Natural killer cell (primary cell): ENCODE data around the gene SERTAD1. TPM values are rescaled to one million over a fixed set of nuclear protein-coding genes. Genes with fewer than 3 reads are reported as not detected.
A peak's percentile ranks its signal among the peaks of the same experiment; 100 is the strongest.
"Not testable (repeated sequence)": the region's sequence is repeated elsewhere in the genome, so short reads cannot be mapped to it uniquely, and the experiment has no call there.

Experiments used
- ATAC-seq, 3 donors: fragments of 150-1000 bp in 2 of 3; fragments of 200-7000 bp in 1 of 3; cut with Tn5 transposase; 1 replicate in 1 of 3; 2 replicates in 2 of 3; pipeline ENCODE4 v1.10.0; 2021; ENCODE audit warnings: mild to moderate bottlenecking in 2 of 3, moderate library complexity in 2 of 3
- DNase-seq, 2 donors: peaks; one replicate each; pipeline versions ENCODE4 v3.0.0 to v3.0.0-alpha.2; 2013 to 2021; ENCODE audit warnings: mixed read lengths in 1 of 2
- H3K27ac ChIP-seq: one replicate; pipeline ENCODE4 v1.5.1; 2013; ENCODE audit warnings: mild to moderate bottlenecking, low read length
- H3K27me3 ChIP-seq: one replicate; pipeline ENCODE4 v1.6.1; 2013; ENCODE audit warnings: low read length; ENCODE audit not compliant: control insufficient read depth, insufficient read depth
- H3K36me3 ChIP-seq: one replicate; pipeline ENCODE4 v1.6.1; 2013; ENCODE audit warnings: low read length; ENCODE audit not compliant: control insufficient read depth, insufficient read depth
- H3K4me1 ChIP-seq: one replicate; pipeline ENCODE4 v1.6.1; 2013; ENCODE audit warnings: low read length; ENCODE audit not compliant: control insufficient read depth, insufficient read depth
- H3K4me3 ChIP-seq: one replicate; pipeline ENCODE4 v1.5.1; 2013; ENCODE audit warnings: low read length
- H3K9me3 ChIP-seq: one replicate; pipeline ENCODE4 v1.6.1; 2013; ENCODE audit warnings: low read length; ENCODE audit not compliant: control insufficient read depth, insufficient read depth
- H3K27ac Mint-ChIP-seq, 2 donors: one replicate each; pipeline ENCODE4 v1.8.0; 2022; ENCODE audit warnings: mild to moderate bottlenecking in 2 of 2, mixed read lengths in 2 of 2, moderate library complexity in 1 of 2
- H3K27me3 Mint-ChIP-seq, 2 donors: one replicate each; pipeline ENCODE4 v1.8.0; 2022; ENCODE audit warnings: low read depth in 2 of 2, mixed read lengths in 2 of 2
- H3K36me3 Mint-ChIP-seq: one replicate; pipeline ENCODE4 v1.8.0; 2022; ENCODE audit warnings: mixed read lengths
- H3K4me1 Mint-ChIP-seq, 2 donors: one replicate each; pipeline ENCODE4 v1.8.0; 2022; ENCODE audit warnings: mixed read lengths in 2 of 2
- H3K4me3 Mint-ChIP-seq: one replicate; pipeline ENCODE4 v1.8.0; 2022; ENCODE audit warnings: mild to moderate bottlenecking, moderate library complexity, mixed read lengths
- H3K9me3 Mint-ChIP-seq, 2 donors: one replicate each; pipeline ENCODE4 v1.8.0; 2022; ENCODE audit warnings: mixed read lengths in 2 of 2
- WGBS: methylation state at CpG from one replicate; pipeline ENCODE4 v1.1.7; 2013; ENCODE audit warnings: missing lambda C conversion rate; ENCODE audit not compliant: insufficient coverage; 5-methylcytosine and 5-hydroxymethylcytosine counted together
- intact Hi-C: fragments of 100-400 bp; cut with micrococcal nuclease; formaldehyde crosslinking; loops from one replicate; pipeline ENCODE4 v1.14.2; 2022
- total RNA-seq, 4 donors: library from RNA; stranded (reverse); fragments of 120-200 nt in 1 of 4; gene quantifications; one replicate each; pipeline versions ENCODE4 v1.2.3 to v1.2.4, GENCODE V29; 2013 to 2022
- TF ChIP-seq, protein P1 (sequence below): fragments of 200-600 bp; IDR thresholded peaks from one replicate; pipeline ENCODE4 v1.8.0; 2022; ENCODE audit warnings: antibody characterized with exemption

Gene SERTAD1
- total RNA-seq, 3 donors from 2014 or later (not counting 1 experiment from before 2014, with no cell fraction given) = 31.2 to 53.5 (median 38.7) TPM

DNA sequence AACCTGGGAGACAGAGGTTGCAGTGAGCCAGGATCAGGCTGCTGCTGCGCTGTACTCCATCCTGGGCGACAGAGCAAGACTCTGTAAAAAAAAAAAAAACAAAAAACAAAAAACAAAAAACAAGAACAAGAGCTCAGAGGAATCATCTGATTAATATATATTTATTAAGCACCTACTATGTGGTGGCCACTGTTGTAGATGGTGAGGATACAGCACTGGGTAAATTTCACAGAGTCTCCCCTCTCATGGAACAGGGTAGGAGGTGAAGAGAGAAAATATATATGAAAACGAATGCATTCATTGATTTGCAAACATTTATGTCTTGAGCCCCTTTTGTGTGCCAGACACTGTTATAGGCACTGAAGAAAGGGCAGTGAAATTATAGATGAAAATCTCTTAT is 5.9 kb upstream of the SERTAD1 start:
- Mint-ChIP-seq H3K4me3 (peak overlapping the region; percentile 40), H3K27ac (no peak overlapping the region), H3K27me3 (no peaks in the 10 kb centered on the region), H3K9me3 (no peaks in the 10 kb centered on the region), H3K36me3 (no peaks in the 10 kb centered on the region), H3K4me1 (peaks cover 10 to 12% of the 10 kb centered on the region in 2 donors)
- Histone ChIP-seq H3K27me3 (no peaks in the 10 kb centered on the region), H3K4me1 (peaks cover 25% of the 10 kb centered on the region), H3K4me3 (no peak overlapping the region), H3K9me3 (no peaks in the 10 kb centered on the region), H3K27ac (no peak overlapping the region), H3K36me3 (no peaks in the 10 kb centered on the region)
- 58% methylated on average over 1 of the region's 3 CpGs for WGBS
- TF ChIP-seq, protein P1, sequence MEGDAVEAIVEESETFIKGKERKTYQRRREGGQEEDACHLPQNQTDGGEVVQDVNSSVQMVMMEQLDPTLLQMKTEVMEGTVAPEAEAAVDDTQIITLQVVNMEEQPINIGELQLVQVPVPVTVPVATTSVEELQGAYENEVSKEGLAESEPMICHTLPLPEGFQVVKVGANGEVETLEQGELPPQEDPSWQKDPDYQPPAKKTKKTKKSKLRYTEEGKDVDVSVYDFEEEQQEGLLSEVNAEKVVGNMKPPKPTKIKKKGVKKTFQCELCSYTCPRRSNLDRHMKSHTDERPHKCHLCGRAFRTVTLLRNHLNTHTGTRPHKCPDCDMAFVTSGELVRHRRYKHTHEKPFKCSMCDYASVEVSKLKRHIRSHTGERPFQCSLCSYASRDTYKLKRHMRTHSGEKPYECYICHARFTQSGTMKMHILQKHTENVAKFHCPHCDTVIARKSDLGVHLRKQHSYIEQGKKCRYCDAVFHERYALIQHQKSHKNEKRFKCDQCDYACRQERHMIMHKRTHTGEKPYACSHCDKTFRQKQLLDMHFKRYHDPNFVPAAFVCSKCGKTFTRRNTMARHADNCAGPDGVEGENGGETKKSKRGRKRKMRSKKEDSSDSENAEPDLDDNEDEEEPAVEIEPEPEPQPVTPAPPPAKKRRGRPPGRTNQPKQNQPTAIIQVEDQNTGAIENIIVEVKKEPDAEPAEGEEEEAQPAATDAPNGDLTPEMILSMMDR = no peak
- DNase-seq = no peak
- intact Hi-C loops = no loop called here
- no peak for ATAC-seq

DNA sequence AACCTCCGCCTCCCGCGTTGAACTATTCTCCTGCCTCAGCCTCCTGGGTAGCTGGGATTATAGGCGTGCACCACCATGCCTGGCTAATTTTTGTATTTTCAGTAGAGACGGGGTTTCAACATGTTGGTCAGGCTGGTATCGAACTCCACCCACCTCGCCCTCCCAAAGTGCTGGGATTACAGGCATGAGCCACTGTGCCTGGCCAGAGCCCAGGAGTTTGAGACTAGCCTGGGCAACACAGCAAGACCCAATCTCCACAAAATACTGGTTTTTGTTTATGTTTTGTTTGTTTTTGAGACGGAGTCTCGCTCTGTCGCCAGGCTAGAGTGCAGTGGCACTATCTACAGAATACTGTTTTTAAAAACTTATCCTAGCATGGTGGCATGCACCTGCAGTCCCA is 4.5 kb upstream of the SERTAD1 start:
- H3K9me3 Mint-ChIP-seq, H3K9me3 ChIP-seq, H3K36me3 ChIP-seq, H3K27me3 ChIP-seq, H3K4me3 Mint-ChIP-seq, H3K36me3 Mint-ChIP-seq, H3K27ac Mint-ChIP-seq, H3K27ac ChIP-seq, ATAC-seq, H3K4me3 ChIP-seq, H3K27me3 Mint-ChIP-seq, DNase-seq, intact Hi-C loops: not testable (repeated sequence)
- WGBS = 97% methylated on average over 10 of the region's 10 CpGs
- peaks cover 29% of the 10 kb centered on the region for H3K4me1 ChIP-seq
- H3K4me1 Mint-ChIP-seq = peaks cover 18 to 19% of the 10 kb centered on the region in 2 donors

DNA sequence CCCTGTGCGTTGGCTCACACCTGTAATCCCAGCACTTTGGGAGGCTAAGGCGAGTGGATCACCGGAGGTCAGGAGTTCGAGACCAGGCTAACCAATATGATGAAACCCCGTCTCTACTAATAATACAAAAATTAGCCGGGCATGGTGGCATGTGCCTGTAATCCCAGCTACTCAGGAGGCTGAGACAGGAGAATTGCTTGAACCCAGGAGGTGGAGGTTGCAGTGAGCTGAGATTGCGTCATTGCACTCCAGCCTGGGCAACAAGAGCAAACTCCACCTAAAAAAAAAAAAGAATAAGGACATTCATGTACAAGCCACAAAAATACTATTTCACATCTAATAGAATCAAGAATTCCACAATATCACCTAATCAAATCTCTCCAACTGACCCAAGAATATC is 2.4 kb upstream of the SERTAD1 start:
- 99% methylated on average over 7 of the region's 7 CpGs for WGBS

DNA sequence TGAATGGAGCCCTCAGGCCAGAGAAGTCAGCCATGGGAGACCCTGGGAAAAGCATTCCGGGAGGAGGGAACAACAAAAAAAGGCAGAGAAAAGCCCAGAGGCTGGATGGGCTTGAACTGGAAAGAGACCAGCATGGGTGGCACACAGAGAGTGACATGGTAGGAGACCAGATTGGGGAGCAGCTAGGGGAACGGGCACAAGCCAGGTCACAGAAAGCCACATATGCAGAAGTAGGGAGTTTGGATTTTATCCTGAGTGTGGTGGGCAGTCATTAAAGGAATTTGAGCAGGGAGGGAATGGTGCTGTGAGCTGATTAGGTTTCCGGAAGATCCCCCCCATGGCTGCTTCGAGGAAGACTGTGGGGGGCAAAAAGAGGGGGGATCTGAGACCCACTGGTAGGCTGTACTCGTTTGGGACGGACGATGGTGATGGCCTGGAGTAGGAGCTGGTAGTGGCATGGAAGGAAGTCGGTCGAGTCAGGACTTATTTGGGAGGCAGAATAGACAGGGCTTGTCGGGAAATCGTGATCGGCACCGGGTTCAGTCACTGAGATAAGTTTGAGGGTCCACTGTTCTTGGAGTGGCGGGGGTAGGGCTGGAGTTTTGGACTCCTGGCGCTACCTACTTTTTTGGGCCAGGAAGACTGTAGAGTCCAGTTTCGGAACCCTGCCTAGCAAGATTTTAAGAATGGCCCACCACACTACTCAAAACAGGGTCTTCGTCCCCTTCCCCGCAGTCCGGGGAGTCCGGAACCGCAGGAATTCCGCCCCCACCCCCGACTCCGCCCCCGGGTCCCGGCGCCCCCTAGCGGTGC is 949 bp downstream of the SERTAD1 start:
- peaks cover 21 to 34% of the 10 kb centered on the region in 2 donors for H3K4me1 Mint-ChIP-seq
- H3K27ac ChIP-seq = peak overlapping the region; percentile 95
- peak overlapping the region; percentile 94 for H3K4me3 Mint-ChIP-seq
- peaks cover 30% of the 10 kb centered on the region for H3K4me1 ChIP-seq
- peak overlapping the region; percentile 71 for H3K4me3 ChIP-seq
- H3K9me3 ChIP-seq = no peaks in the 10 kb centered on the region
- ATAC-seq (no peak), DNase-seq (peak in 1 of 2 donors; percentile 46)
- no peaks in the 10 kb centered on the region for H3K36me3 Mint-ChIP-seq
- peaks cover 10% of the 10 kb centered on the region for H3K36me3 ChIP-seq
- no peaks in the 10 kb centered on the region for H3K27me3 ChIP-seq
- TF ChIP-seq, protein P1 = no peak
- peak overlapping the region; percentile 91 to 94 for H3K27ac Mint-ChIP-seq
- no peaks in the 10 kb centered on the region for H3K27me3 Mint-ChIP-seq
- H3K9me3 Mint-ChIP-seq = no peaks in the 10 kb centered on the region
- intact Hi-C loops = loop anchor here (1.0 to 5.0 kb wide), 2 partner anchors 21 to 172 kb away; no protein-coding TSS in a partner anchor
- 3% methylated on average over 27 of the region's 28 CpGs for WGBS

More for the DNA sequence above, 2.4 kb upstream of the SERTAD1 start:
- H3K4me3 ChIP-seq, H3K27me3 ChIP-seq, ATAC-seq, H3K9me3 ChIP-seq, H3K27me3 Mint-ChIP-seq, intact Hi-C loops, H3K27ac ChIP-seq, H3K36me3 ChIP-seq, H3K9me3 Mint-ChIP-seq, H3K36me3 Mint-ChIP-seq, DNase-seq, H3K27ac Mint-ChIP-seq: not testable (repeated sequence)
- Mint-ChIP-seq H3K4me3 (peak overlapping the region; percentile 15), H3K4me1 (peaks cover 24 to 25% of the 10 kb centered on the region in 2 donors)
- H3K4me1 ChIP-seq = peaks cover 24% of the 10 kb centered on the region
